IPS-15b (cell line): Measurements from ENCODE around the gene CHD5.

Experiments
- H3K27me3 ChIP-seq: one replicate; pipeline ENCODE4 v1.6.1; 2013; ENCODE audit warnings: low read length; ENCODE audit not compliant: control insufficient read depth, insufficient read depth
- H3K36me3 ChIP-seq: one replicate; pipeline ENCODE4 v1.6.1; 2013; ENCODE audit warnings: low read length; ENCODE audit not compliant: control insufficient read depth, insufficient read depth
- H3K4me1 ChIP-seq: one replicate; pipeline ENCODE4 v1.6.1; 2013; ENCODE audit warnings: mild to moderate bottlenecking, low read length; ENCODE audit not compliant: control insufficient read depth, insufficient read depth
- H3K4me3 ChIP-seq: one replicate; pipeline ENCODE4 v1.5.1; 2013; ENCODE audit warnings: low read depth, low read length
- H3K9ac ChIP-seq: one replicate; pipeline ENCODE4 v1.6.1; 2013; ENCODE audit warnings: low read depth, mild to moderate bottlenecking, low read length
- H3K9me3 ChIP-seq: one replicate; pipeline ENCODE4 v1.6.1; 2013; ENCODE audit warnings: mild to moderate bottlenecking, low read length; ENCODE audit not compliant: control insufficient read depth, insufficient read depth

The CHD5 gene

GRCh38 chr1:6097824-6098223 is 82.3 kb downstream of the CHD5 start:
- Histone ChIP-seq H3K27me3 (no peaks in the 10 kb centered on the region), H3K4me1 (no peaks in the 10 kb centered on the region), H3K9me3 (no peaks in the 10 kb centered on the region), H3K9ac (no peak overlapping the region), H3K36me3 (peaks cover 2% of the 10 kb centered on the region), H3K4me3 (no peak overlapping the region)

DNA sequence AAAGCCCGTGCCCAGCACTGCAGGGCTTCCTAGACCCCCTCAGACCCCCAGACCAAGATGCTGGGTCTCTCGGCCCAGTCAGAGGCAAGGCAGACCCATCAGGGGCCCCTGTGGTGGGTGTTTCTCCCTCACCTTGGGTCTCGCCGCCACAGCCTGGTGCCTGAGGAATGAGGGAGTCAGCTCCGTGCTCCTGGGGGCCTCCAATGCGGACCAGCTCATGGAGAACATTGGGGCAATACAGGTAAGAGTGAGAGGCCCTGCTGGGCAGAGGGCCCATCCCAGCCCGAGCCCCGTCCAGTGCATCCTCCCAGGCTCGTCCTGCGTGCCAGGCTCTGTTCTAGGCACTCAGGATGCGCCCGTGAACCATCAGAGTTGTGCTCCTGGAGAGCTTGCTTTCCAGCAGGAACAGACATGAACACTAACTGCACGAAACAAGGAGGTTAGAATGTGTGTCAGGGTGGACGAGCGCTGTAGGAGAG is 83.0 kb downstream of the CHD5 start:
- Histone ChIP-seq H3K9me3 (no peaks in the 10 kb centered on the region), H3K36me3 (peaks cover 2% of the 10 kb centered on the region), H3K27me3 (no peaks in the 10 kb centered on the region), H3K4me1 (no peaks in the 10 kb centered on the region), H3K9ac (no peak overlapping the region), H3K4me3 (no peak overlapping the region)

- peaks cover 2% of the 10 kb centered on the region for H3K36me3 ChIP-seq
Observed at GRCh38 chr1:6096243-6097116, 83.6 kb downstream of the CHD5 start.

DNA sequence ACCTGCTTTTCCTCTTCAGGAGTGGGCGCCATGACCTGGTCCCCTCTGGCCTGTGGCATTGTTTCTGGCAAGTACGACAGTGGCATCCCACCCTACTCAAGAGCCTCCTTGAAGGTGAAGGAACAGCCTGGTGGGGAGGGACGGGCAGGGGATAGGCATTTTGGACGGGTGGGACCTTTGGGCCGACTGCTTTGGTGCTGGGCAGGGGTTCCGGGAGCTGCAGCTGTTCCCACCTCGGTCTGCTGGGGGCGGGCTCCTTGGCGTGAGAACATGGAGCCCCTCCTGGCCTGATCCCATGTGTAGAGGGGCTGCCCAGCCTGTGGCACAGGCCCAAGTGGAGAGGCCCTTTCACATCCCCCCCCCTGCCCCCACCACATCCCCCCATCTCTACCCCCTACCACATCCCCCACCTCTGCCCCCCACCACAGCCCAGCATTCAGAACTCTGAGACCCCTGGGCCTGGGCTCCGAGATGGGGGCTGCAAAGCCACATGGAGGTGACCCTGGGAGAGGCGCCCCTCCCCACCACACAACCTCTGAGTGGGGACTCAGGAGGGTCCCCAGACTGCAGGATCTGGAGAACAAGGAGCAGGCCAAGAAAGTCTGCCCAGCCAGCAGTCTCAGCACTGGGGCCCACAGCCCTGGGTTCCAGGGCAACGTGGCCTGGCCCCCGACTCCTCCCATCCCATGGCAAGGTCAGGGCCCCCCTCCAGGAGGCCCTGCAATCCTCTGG is 84.4 kb downstream of the CHD5 start:
- Histone ChIP-seq H3K27me3 (no peaks in the 10 kb centered on the region), H3K9me3 (no peaks in the 10 kb centered on the region), H3K36me3 (peaks cover 2% of the 10 kb centered on the region), H3K4me1 (no peaks in the 10 kb centered on the region), H3K4me3 (no peak overlapping the region), H3K9ac (no peak overlapping the region)

More at GRCh38 chr1:6096243-6097116, 83.6 kb downstream of the CHD5 start:
- Histone ChIP-seq H3K4me1 (no peaks in the 10 kb centered on the region), H3K27me3 (no peaks in the 10 kb centered on the region), H3K9me3 (no peaks in the 10 kb centered on the region), H3K9ac (no peak overlapping the region), H3K4me3 (no peak overlapping the region)

- H3K36me3 ChIP-seq = peaks cover 2% of the 10 kb centered on the region
- H3K27me3 ChIP-seq = no peaks in the 10 kb centered on the region
Observed at GRCh38 chr1:6094801-6095505, 85.2 kb downstream of the CHD5 start.

DNA sequence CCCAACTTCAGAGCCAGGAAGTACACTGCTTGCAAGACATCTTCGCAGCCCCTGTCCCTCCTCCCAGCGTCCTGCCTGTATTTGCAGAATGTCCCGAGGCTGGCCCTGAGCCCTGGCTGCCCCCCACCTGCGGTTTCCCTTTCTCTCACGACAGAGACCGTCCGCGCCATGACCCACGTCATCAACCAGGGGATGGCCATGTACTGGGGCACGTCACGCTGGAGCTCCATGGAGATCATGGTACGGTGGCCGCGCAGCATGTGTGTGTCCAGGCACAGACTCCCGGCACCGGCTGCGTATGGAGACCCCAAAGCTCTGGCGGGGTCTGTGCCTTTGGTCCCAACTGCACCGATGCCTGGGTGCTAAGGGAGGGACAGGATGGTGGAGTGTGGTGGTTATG is 85.9 kb downstream of the CHD5 start:
- Histone ChIP-seq H3K9me3 (no peaks in the 10 kb centered on the region), H3K4me1 (no peaks in the 10 kb centered on the region), H3K27me3 (no peaks in the 10 kb centered on the region), H3K9ac (no peak overlapping the region), H3K36me3 (peaks cover 2% of the 10 kb centered on the region), H3K4me3 (no peak overlapping the region)

More at GRCh38 chr1:6094801-6095505, 85.2 kb downstream of the CHD5 start:
- Histone ChIP-seq H3K9ac (no peak overlapping the region), H3K4me3 (no peak overlapping the region), H3K4me1 (no peaks in the 10 kb centered on the region), H3K9me3 (no peaks in the 10 kb centered on the region)

DNA sequence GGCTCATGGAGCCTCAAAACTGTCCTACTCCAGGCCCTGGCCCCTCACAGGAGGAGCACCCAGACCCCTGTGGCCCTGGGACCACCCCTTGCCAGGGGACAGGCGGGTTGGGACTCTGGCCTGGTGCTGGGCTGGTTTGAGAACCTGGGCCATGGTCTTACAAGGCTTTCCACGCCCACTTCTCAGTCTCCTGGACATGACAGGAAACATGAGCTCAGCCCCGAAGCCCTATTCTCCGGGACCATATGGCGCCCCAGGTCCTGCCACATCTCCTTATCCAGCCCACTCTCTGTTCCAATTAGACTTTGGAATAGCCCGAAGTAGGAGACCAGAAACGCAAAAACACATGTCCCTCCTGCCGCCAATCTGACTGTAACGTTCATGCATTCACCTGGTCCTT is 86.5 kb downstream of the CHD5 start:
- H3K36me3 ChIP-seq = peaks cover 2% of the 10 kb centered on the region
- H3K27me3 ChIP-seq = no peaks in the 10 kb centered on the region
- H3K4me3 ChIP-seq = no peak overlapping the region
- no peaks in the 10 kb centered on the region for H3K9me3 ChIP-seq
- H3K4me1 ChIP-seq = no peaks in the 10 kb centered on the region
- no peak overlapping the region for H3K9ac ChIP-seq

DNA sequence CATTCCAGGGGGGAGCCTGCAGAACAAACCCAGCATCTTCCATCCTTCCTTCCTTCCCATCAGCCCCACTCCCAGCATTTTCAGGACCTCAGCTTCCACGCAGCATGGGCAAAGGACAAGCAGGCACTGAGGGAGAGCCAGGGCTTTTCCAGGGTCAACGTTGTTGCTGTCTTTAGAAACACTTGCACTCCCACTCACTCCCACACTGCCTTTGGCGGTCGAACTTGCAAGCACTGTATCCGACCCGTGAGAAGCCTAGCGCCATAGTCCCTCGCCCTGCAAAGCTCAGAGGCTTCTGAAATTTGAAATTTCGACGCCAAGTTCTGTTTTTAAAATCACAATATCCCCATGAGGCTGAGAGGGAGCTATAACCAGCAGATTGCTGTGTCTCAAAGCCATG is 87.0 kb downstream of the CHD5 start:
- no peak overlapping the region for H3K9ac ChIP-seq
- no peaks in the 10 kb centered on the region for H3K4me1 ChIP-seq
- peaks cover 2% of the 10 kb centered on the region for H3K36me3 ChIP-seq
- no peaks in the 10 kb centered on the region for H3K27me3 ChIP-seq
- no peak overlapping the region for H3K4me3 ChIP-seq
- H3K9me3 ChIP-seq = no peaks in the 10 kb centered on the region

DNA sequence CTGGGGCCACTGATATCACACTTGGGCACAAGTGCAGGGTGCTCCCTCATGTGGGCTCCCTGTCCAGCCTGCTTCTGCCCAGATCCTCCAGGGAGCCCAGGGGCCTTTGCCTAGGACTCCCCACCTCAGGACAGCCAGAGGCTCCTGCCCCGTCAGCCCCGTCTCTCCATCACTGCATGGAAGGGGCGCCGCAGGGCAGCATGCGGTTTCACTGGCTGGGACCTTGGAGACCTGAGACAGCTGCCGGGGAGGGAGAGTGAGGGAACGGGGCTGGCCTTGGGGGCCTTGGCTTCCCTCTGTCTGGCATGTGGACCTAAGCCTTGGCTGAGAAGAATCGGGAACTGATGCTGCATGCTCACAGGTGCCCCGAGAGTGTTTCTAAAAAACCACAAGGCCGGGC is 87.9 kb downstream of the CHD5 start:
- H3K4me1 ChIP-seq = no peaks in the 10 kb centered on the region
- no peak overlapping the region for H3K9ac ChIP-seq
- no peaks in the 10 kb centered on the region for H3K9me3 ChIP-seq
- no peaks in the 10 kb centered on the region for H3K27me3 ChIP-seq
- no peak overlapping the region for H3K4me3 ChIP-seq
- H3K36me3 ChIP-seq = peaks cover 2% of the 10 kb centered on the region

DNA sequence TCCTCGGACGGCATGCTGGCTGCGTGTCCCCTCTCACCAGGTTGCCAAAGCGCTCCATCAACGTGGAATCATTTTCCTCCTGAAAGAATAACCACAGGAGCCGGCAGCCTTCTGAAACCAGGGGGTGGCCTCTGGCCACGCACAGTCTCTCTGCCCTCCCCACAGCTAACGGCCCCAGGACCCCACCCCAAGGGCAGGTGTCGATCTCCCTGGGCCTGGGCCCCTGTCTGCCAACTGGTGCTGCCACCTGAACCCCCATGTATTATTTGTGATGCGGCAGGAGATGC is 88.4 kb downstream of the CHD5 start:
- Histone ChIP-seq H3K27me3 (no peaks in the 10 kb centered on the region), H3K9ac (no peak overlapping the region), H3K4me3 (no peak overlapping the region), H3K9me3 (no peaks in the 10 kb centered on the region), H3K36me3 (peaks cover 2% of the 10 kb centered on the region), H3K4me1 (no peaks in the 10 kb centered on the region)

DNA sequence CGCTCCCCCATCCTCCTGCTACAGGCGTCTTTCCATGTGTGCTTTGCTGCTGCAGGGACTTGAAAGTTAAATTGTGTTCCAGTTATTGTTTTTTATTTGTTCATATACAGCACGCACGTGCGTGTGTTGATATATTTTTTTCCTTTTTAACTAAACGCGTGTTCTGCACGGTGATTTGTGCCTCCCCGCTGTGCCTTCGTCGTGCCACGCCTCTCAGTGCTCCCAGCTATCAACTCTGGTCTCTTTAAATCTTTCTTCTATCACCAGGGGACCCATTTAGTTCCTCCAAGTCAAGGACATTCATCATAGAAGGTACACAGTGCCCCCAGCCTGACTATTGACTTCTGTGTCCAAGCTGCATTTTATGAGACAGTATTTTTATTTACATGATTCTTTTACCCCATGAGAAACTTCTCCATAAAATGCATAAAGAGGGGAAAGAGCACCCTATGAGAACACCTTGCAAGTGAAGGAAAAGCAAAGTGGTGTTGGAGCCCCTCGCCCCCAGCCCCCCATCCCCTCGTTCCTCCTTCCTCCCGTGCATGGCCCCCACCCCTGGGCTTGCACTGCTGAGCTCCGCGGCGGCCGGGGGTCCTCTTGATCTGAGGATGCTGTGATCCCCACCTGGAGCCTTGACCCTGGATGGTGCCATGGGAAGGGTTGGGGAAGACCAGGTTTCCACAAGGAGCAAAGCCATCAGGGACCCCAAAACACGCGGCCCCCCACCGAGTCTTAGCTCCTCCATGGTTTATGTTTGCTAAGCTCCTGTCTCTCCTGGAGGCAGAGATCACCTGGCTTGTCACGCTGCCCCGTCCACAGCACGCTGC is 88.9 kb downstream of the CHD5 start:
- Histone ChIP-seq H3K36me3 (peaks cover 2% of the 10 kb centered on the region), H3K9me3 (no peaks in the 10 kb centered on the region), H3K27me3 (no peaks in the 10 kb centered on the region), H3K9ac (no peak overlapping the region), H3K4me3 (no peak overlapping the region), H3K4me1 (no peaks in the 10 kb centered on the region)
